GM23338 (cell line): Measurements from ENCODE around the gene HERC4. TPM values are rescaled to one million over a fixed set of nuclear protein-coding genes. Genes with fewer than 3 reads are reported as not detected.

ENCODE experiments used
- ATAC-seq: fragments of 200-7000 bp; cut with Tn5 transposase; 3 replicates; pipeline ENCODE4 v1.9.1; 2020
- DNase-seq: peaks from one replicate; pipeline ENCODE4 v3.0.0-alpha.2; 2015; ENCODE audit warnings: low spot score
- H2AFZ ChIP-seq: fragments of 200-600 bp; sonication (generic); 2 replicates; pipeline ENCODE4 v1.8.0; 2016; ENCODE audit warnings: antibody characterized with exemption, mild to moderate bottlenecking, moderate library complexity
- H3F3A ChIP-seq: fragments of 200-600 bp; sonication (generic); replicated peaks from 2 replicates; pipeline ENCODE4 v1.8.0; 2017; ENCODE audit warnings: antibody characterized with exemption, mixed run types, low read depth
- H3K27ac ChIP-seq: fragments of 200-600 bp; sonication (generic); 2 replicates; pipeline ENCODE4 v1.6.1; 2016; ENCODE audit warnings: low read depth
- H3K27me3 ChIP-seq: fragments of 200-600 bp; sonication (generic); 2 replicates; pipeline ENCODE4 v1.8.0; 2016; ENCODE audit warnings: mild to moderate bottlenecking, mixed run types, moderate library complexity; ENCODE audit not compliant: insufficient read depth
- H3K36me3 ChIP-seq: fragments of 200-600 bp; sonication (generic); 2 replicates; pipeline ENCODE4 v1.8.0; 2016; ENCODE audit warnings: mild to moderate bottlenecking; ENCODE audit not compliant: insufficient read depth
- H3K4me1 ChIP-seq: fragments of 200-600 bp; sonication (generic); 2 replicates; pipeline ENCODE4 v1.8.0; 2016; ENCODE audit warnings: mild to moderate bottlenecking, moderate library complexity; ENCODE audit not compliant: insufficient read depth
- H3K4me2 ChIP-seq: fragments of 200-600 bp; sonication (generic); 2 replicates; pipeline ENCODE4 v1.7.1; 2017; ENCODE audit warnings: mixed run types
- H3K4me3 ChIP-seq: fragments of 200-600 bp; sonication (generic); 2 replicates; pipeline ENCODE4 v1.6.1; 2016; ENCODE audit warnings: mixed run types
- H3K79me2 ChIP-seq: fragments of 200-600 bp; sonication (generic); replicated peaks from 2 replicates; pipeline ENCODE4 v1.8.0; 2017; ENCODE audit warnings: mild to moderate bottlenecking; ENCODE audit not compliant: insufficient read depth
- H3K9me2 ChIP-seq: fragments of 200-600 bp; sonication (generic); 2 replicates; pipeline ENCODE4 v1.8.0; 2017; ENCODE audit not compliant: insufficient read depth
- H4K20me1 ChIP-seq: fragments of 200-600 bp; sonication (generic); replicated peaks from 2 replicates; pipeline ENCODE4 v1.8.0; 2017; ENCODE audit warnings: mild to moderate bottlenecking; ENCODE audit not compliant: insufficient read depth
- H3K27ac Mint-ChIP-seq: 2 replicates; pipeline ENCODE4 v1.8.0; 2020; ENCODE audit warnings: inconsistent platforms, mild to moderate bottlenecking, moderate library complexity, mixed read lengths
- H3K27me3 Mint-ChIP-seq: 3 replicates; pipeline ENCODE4 v1.8.0; 2022; ENCODE audit warnings: low read depth, mild to moderate bottlenecking, moderate library complexity, mixed read lengths, inconsistent platforms; ENCODE audit not compliant: insufficient read depth, poor library complexity
- H3K36me3 Mint-ChIP-seq: 3 replicates; pipeline ENCODE4 v1.8.0; 2021; ENCODE audit warnings: low read depth, mild to moderate bottlenecking, inconsistent platforms, moderate library complexity, mixed read lengths
- H3K4me1 Mint-ChIP-seq: 3 replicates; pipeline ENCODE4 v1.8.0; 2020; ENCODE audit warnings: mild to moderate bottlenecking, inconsistent platforms, mixed read lengths
- H3K4me3 Mint-ChIP-seq: 3 replicates; pipeline ENCODE4 v1.8.0; 2021; ENCODE audit warnings: moderate library complexity, mild to moderate bottlenecking, inconsistent platforms, mixed read lengths
- H3K9me3 Mint-ChIP-seq: 3 replicates; pipeline ENCODE4 v1.8.0; 2020; ENCODE audit warnings: moderate library complexity, mild to moderate bottlenecking, inconsistent platforms, mixed read lengths
- CREB1 ChIP-seq: fragments of 250-450 bp; sonication (Bioruptor Pico); IDR thresholded peaks from 2 replicates; pipeline ENCODE4 v1.5.0; 2020; ENCODE audit warnings: low read depth, mild to moderate bottlenecking, moderate library complexity
- EZH2 ChIP-seq: fragments of 200-600 bp; sonication (generic); IDR thresholded peaks from one replicate; pipeline ENCODE4 v1.8.0; 2017; ENCODE audit warnings: antibody characterized with exemption, mild to moderate bottlenecking, low read depth; ENCODE audit not compliant: unreplicated experiment
- EZH2phosphoT487 ChIP-seq: fragments of 200-600 bp; sonication (generic); IDR thresholded peaks from one replicate; pipeline ENCODE4 v1.8.1; 2018; ENCODE audit warnings: antibody characterized with exemption; ENCODE audit not compliant: unreplicated experiment
- JUNB ChIP-seq: IDR thresholded peaks from one replicate; pipeline ENCODE4 v1.6.1; 2016; ENCODE audit warnings: antibody characterized with exemption; ENCODE audit not compliant: unreplicated experiment
- NANOG ChIP-seq: IDR thresholded peaks from 2 replicates; pipeline ENCODE4 v1.6.1; 2016; ENCODE audit warnings: antibody characterized with exemption, borderline replicate concordance
- POLR2AphosphoS5 ChIP-seq: IDR thresholded peaks from 2 replicates; pipeline ENCODE4 v1.6.1; 2016; ENCODE audit warnings: antibody characterized with exemption, low read depth
- STAT1 ChIP-seq: IDR thresholded peaks from one replicate; pipeline ENCODE4 v1.6.1; 2016; ENCODE audit warnings: antibody characterized with exemption; ENCODE audit not compliant: unreplicated experiment
- ZNF114 ChIP-seq: fragments of 250-450 bp; sonication (Bioruptor Pico); IDR thresholded peaks from 2 replicates; pipeline ENCODE4 v1.5.0; 2020; ENCODE audit warnings: mild to moderate bottlenecking, moderate library complexity
- ZNF331 ChIP-seq: fragments of 250-450 bp; sonication (Bioruptor Pico); IDR thresholded peaks from 2 replicates; pipeline ENCODE4 v1.5.0; 2020; ENCODE audit warnings: low read depth, mild to moderate bottlenecking, moderate library complexity
- polyA plus RNA-seq: library from polyadenylated mRNA; unstranded; fragments of >200 nt; fragmentation: Nextera tagmentation; extraction: Ambion mirVana; gene quantifications from 2 replicates; pipeline ENCODE4 v1.2.1, GENCODE V29; 2016
- total RNA-seq: library from RNA; depleted of rRNA; stranded (reverse); fragments of >200 nt; shearing (Covaris generic); gene quantifications from 2 replicates; pipeline ENCODE4 v1.2.3, GENCODE V29; 2014
- TF ChIP-seq, protein P1 (sequence below): IDR thresholded peaks from one replicate; pipeline ENCODE4 v1.6.1; 2018; ENCODE audit warnings: antibody characterized with exemption; ENCODE audit not compliant: unreplicated experiment
- TF ChIP-seq, protein P2 (sequence below): IDR thresholded peaks from 2 replicates; pipeline ENCODE4 v1.6.1; 2016; ENCODE audit warnings: antibody characterized with exemption
- TF ChIP-seq, protein P3 (sequence below), 2 experiments: fragments of 200-600 bp in 1 of 2; sonication (generic) in 1 of 2; conservative IDR thresholded peaks; 2 replicates each; pipeline versions ENCODE4 v1.5.1 to v1.6.1; 2016 to 2017; ENCODE audit warnings: antibody characterized with exemption in 2 of 2, low read depth in 2 of 2, mild to moderate bottlenecking in 2 of 2, moderate library complexity in 1 of 2

Gene HERC4
- total and polyA plus RNA-seq, 2 experiments from 2014 or later, result 20.1 to 67.2 TPM

DNA sequence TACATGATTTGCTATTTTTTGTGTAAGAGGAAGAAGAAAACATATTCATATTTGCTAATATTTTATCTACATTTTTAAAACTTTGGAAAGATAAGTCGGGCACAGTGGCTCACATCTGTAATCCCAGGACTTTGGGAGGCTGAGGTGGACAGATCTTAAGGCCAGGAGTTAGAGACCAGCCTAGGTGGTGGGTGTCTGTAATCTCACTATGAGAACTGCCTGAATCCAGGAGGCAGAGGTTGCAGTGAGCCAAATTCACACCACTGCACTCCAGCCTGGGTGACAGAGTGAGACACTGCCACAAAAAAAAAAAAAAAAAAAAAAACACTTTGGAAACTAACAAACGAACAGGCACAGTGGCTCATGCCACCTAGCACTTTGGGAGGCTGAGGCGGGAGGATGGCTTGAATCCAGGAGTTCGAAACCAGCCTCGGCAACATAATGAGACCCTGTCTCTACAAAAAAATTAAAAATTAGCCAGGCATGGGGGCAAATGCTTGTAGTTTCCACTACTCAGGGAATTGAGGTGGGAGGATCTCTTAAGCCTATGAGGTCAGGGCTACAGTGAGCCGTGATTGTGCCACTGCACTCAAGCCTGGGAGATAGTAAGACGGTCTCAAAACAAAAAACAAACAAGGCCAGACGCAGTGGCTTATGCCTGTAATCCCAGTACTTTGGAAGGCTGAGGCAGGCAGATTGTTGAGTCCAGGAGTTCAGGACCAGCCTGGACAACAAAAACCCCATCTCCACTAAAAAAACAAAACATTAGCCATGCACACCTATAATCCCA, 25.6 kb downstream of the HERC4 start (continued):
- TF ChIP-seq, protein P1, sequence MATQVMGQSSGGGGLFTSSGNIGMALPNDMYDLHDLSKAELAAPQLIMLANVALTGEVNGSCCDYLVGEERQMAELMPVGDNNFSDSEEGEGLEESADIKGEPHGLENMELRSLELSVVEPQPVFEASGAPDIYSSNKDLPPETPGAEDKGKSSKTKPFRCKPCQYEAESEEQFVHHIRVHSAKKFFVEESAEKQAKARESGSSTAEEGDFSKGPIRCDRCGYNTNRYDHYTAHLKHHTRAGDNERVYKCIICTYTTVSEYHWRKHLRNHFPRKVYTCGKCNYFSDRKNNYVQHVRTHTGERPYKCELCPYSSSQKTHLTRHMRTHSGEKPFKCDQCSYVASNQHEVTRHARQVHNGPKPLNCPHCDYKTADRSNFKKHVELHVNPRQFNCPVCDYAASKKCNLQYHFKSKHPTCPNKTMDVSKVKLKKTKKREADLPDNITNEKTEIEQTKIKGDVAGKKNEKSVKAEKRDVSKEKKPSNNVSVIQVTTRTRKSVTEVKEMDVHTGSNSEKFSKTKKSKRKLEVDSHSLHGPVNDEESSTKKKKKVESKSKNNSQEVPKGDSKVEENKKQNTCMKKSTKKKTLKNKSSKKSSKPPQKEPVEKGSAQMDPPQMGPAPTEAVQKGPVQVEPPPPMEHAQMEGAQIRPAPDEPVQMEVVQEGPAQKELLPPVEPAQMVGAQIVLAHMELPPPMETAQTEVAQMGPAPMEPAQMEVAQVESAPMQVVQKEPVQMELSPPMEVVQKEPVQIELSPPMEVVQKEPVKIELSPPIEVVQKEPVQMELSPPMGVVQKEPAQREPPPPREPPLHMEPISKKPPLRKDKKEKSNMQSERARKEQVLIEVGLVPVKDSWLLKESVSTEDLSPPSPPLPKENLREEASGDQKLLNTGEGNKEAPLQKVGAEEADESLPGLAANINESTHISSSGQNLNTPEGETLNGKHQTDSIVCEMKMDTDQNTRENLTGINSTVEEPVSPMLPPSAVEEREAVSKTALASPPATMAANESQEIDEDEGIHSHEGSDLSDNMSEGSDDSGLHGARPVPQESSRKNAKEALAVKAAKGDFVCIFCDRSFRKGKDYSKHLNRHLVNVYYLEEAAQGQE, result no peak
- TF ChIP-seq, protein P2, sequence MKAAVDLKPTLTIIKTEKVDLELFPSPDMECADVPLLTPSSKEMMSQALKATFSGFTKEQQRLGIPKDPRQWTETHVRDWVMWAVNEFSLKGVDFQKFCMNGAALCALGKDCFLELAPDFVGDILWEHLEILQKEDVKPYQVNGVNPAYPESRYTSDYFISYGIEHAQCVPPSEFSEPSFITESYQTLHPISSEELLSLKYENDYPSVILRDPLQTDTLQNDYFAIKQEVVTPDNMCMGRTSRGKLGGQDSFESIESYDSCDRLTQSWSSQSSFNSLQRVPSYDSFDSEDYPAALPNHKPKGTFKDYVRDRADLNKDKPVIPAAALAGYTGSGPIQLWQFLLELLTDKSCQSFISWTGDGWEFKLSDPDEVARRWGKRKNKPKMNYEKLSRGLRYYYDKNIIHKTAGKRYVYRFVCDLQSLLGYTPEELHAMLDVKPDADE, result no peak
- no peak for TF ChIP-seq CREB1 (CRISPR knock-in tag)

DNA sequence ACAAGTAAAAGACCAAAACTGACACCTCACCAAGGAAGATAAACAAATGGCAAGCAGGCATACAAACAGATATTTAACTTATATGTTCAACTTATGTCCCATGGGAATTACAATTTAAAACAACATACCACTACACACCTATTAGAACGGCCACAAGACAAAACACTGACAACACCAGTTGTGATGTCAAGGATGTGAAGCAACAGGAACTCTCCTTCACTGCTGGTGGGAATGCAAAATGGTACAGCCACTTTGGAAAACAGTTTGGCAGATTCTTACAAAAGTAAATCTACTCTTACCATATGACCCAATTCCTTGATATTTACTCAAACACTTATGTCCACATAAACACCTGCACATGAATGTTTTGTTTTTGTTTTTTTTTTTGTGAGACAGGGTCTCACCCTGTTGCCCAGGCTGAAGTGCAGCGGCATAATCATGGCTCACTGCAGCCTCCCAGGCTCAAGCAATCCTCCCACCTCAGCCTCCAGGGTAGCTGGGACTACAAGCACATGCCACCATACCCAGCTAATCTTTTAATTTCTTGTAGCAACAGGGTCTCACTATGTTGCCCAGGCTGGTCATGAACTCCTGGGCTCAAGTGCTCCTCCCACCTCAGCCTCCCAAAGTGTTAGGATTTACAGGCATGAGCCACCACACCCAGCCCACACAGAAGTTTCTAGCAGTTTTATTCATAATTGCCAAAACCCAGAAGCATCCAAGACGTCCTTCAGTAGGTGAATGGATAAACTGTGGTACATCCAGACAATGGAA, 27.3 kb downstream of the HERC4 start:
- Histone ChIP-seq H3K4me3 (no peak overlapping the region), H3K4me1 (peaks cover 5% of the 10 kb centered on the region; the same call in 1 of the 2 replicates), H3K27ac (no peak overlapping the region), H3K27me3 (no peaks in the 10 kb centered on the region), H2AFZ (no peak overlapping the region), H3K9me2 (no peaks in the 10 kb centered on the region), H3K79me2 (peaks cover 22% of the 10 kb centered on the region), H3K4me2 (no peak overlapping the region), H3K36me3 (no peaks in the 10 kb centered on the region), H4K20me1 (0 out of 2 replicates have a peak, but pooled peaks cover 5% of the 10 kb centered on the region), H3F3A (no peaks in the 10 kb centered on the region)
- no peak for ATAC-seq
- Mint-ChIP-seq H3K9me3 (no peaks in the 10 kb centered on the region; the same call in 2 of the 3 replicates), H3K4me3 (no peak overlapping the region), H3K36me3 (peaks cover 4% of the 10 kb centered on the region; the same call in 1 of the 3 replicates), H3K27me3 (no peaks in the 10 kb centered on the region), H3K27ac (no peak overlapping the region), H3K4me1 (peaks cover 14% of the 10 kb centered on the region)
- no peak for DNase-seq
- TF ChIP-seq NANOG (no peak), EZH2 (no peak), POLR2AphosphoS5 (no peak), STAT1 (no peak), JUNB (no peak), ZNF331 (no peak), EZH2phosphoT487 (no peak), ZNF114 (no peak)
- TF ChIP-seq, protein P2, result no peak
- TF ChIP-seq, protein P1, result no peak
- TF ChIP-seq, protein P3, sequence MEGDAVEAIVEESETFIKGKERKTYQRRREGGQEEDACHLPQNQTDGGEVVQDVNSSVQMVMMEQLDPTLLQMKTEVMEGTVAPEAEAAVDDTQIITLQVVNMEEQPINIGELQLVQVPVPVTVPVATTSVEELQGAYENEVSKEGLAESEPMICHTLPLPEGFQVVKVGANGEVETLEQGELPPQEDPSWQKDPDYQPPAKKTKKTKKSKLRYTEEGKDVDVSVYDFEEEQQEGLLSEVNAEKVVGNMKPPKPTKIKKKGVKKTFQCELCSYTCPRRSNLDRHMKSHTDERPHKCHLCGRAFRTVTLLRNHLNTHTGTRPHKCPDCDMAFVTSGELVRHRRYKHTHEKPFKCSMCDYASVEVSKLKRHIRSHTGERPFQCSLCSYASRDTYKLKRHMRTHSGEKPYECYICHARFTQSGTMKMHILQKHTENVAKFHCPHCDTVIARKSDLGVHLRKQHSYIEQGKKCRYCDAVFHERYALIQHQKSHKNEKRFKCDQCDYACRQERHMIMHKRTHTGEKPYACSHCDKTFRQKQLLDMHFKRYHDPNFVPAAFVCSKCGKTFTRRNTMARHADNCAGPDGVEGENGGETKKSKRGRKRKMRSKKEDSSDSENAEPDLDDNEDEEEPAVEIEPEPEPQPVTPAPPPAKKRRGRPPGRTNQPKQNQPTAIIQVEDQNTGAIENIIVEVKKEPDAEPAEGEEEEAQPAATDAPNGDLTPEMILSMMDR (conservative IDR thresholded peaks at IDR 0.05; ENCODE audit: low read depth in 2 of 2), result no peak
